Psoas muscle (tissue), 8 donors: Measurements from ENCODE around the gene TRIAP1. TPM values are rescaled to one million over a fixed set of nuclear protein-coding genes. Genes with fewer than 3 reads are reported as not detected.
A peak's percentile ranks its signal among the peaks of the same experiment; 100 is the strongest.

ENCODE experiments used
- ATAC-seq, 4 donors: fragments of 200-7000 bp; cut with Tn5 transposase; one replicate each; pipeline ENCODE4 v1.9.1; 2020; ENCODE audit warnings: moderate library complexity in 3 of 4, mild to moderate bottlenecking in 2 of 4
- DNase-seq, 2 donors: peaks; one replicate each; pipeline ENCODE4 v3.0.0-alpha.2; 2020
- H3K27ac ChIP-seq: fragments of 200-600 bp; one replicate; pipeline ENCODE4 v1.8.0; 2022
- H3K27me3 ChIP-seq, 3 donors: fragments of 200-600 bp in 1 of 3; one replicate each; pipeline versions ENCODE4 v1.6.1 to v1.8.0; 2013 to 2022; ENCODE audit warnings: low read length in 2 of 3, mild to moderate bottlenecking in 2 of 3, moderate library complexity in 1 of 3; ENCODE audit not compliant: insufficient read depth in 3 of 3
- H3K36me3 ChIP-seq, 2 donors: fragments of 200-600 bp in 1 of 2; one replicate each; pipeline versions ENCODE4 v1.6.1 to v1.8.0; 2013 to 2022; ENCODE audit warnings: low read depth in 1 of 2, mild to moderate bottlenecking in 1 of 2, moderate library complexity in 1 of 2; ENCODE audit not compliant: insufficient read depth in 1 of 2
- H3K4me1 ChIP-seq: fragments of 200-600 bp; one replicate; pipeline ENCODE4 v1.8.0; 2022
- H3K4me3 ChIP-seq: fragments of 200-600 bp; one replicate; pipeline ENCODE4 v1.8.0; 2022; ENCODE audit warnings: mild to moderate bottlenecking
- H3K9me3 ChIP-seq: fragments of 200-600 bp; one replicate; pipeline ENCODE4 v1.8.0; 2022
- CTCF ChIP-seq: fragments of 200-600 bp; IDR thresholded peaks from one replicate; pipeline ENCODE4 v1.8.0; 2022; ENCODE audit warnings: antibody characterized with exemption
- WGBS, 3 donors: extraction: QIAGEN DNeasy Blood & Tissue Kit; methylation state at CpG; one replicate each; pipeline versions ENCODE4 v1.1.6 to v1.1.7; 2013; 5-methylcytosine and 5-hydroxymethylcytosine counted together
- intact Hi-C, 2 donors: fragments of 100-400 bp; cut with DNase I; formaldehyde crosslinking; loops; one replicate each; pipeline versions ENCODE4 v1.11.0 to v1.14.2; 2022
- polyA plus RNA-seq, 3 donors: library from polyadenylated mRNA; stranded (reverse); fragments of 200-250 nt; gene quantifications; one replicate each; pipeline ENCODE4 v1.2.3, GENCODE V29; 2013
- total RNA-seq, 4 donors: library from RNA; stranded (reverse); fragmentation: NEBNext Ultra II Directional in 2 of 4; extraction: Animal tissue kit (Norgen Biotek cat#: 25700) in 2 of 4; gene quantifications; one replicate each; pipeline versions ENCODE4 v1.2.1 to v1.2.4, GENCODE V29; 2021 to 2023
- donor health status: healthy with polysubstance abuse.
- donor health status: DM: no; HTN: no; CAD: no; lungs with moderate emphysema.
- donor health status: Bipolar disorder and iron deficiency.
- donor health status: healthy.
- donor health status: DM: yes; HTN: yes; CAD: no.
- donor health status: DM: no; HTN: no; CAD: no.
- donor health status: DM: no; HTN: no; CAD: no.
- donor health status: DM: yes; HTN: yes; CAD: no.

TRIAP1 gene
- total and polyA plus RNA-seq, 7 donors = 24.4 to 111 (median 37.3) TPM

DNA sequence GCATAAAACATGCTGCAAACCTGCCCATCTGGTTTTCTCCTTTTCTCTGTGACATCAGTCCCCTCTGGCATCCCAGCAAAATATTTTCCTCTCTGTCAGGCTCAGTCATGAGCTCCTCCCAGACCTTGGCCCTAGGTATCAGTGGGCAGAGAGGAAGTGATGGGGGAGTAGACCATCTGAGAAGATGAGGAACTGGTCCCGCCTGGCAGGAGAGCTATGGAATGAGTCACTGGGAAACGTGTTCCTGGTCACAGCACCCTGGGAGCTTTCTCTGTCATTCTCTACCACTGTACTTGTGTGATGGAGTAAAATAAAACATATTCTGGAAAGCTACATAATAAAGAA, 28.4 kb upstream of the TRIAP1 start:
- ATAC-seq (no peak), DNase-seq (no peak)
- 31 to 44% (median 33%) methylated on average over 2 of the region's 2 CpGs for WGBS, 3 donors
- no peak for TF ChIP-seq CTCF
- H3K27me3 ChIP-seq = no peaks in the 10 kb centered on the region
- intact Hi-C loops = no loop called here
- H3K36me3 ChIP-seq = no peaks in the 10 kb centered on the region
- no peaks in the 10 kb centered on the region for H3K9me3 ChIP-seq
- peaks cover 7% of the 10 kb centered on the region for H3K4me1 ChIP-seq
- no peak overlapping the region for H3K4me3 ChIP-seq
- H3K27ac ChIP-seq = no peak overlapping the region

GRCh38 chr12:120473807-120474615, 27.8 kb upstream of the TRIAP1 start:
- intact Hi-C loops = no loop called here
- WGBS, 3 donors = 75 to 83% (median 75%) methylated on average over 6 of the region's 6 CpGs

DNA sequence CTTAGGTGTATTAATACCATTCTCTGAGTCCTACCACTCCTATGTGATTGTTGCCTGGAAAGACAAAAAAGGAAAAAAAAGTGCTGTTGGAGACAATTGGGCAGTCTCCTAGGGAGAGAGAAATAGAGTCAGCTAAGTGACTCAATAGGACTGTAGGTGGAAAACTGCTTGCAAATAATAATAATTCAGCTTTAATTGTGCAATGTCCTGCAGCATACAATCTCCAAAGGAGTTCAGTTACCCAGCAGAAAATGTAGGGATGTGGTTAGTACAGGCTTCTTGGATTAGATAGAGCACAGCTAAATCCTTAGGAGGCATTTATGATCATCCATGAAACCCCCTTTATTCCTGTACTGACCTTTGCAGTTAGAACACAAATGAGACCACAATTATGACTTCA, 26.3 kb upstream of the TRIAP1 start:
- no peak for ATAC-seq
- H3K9me3 ChIP-seq = no peaks in the 10 kb centered on the region

More at GRCh38 chr12:120473807-120474615, 27.8 kb upstream of the TRIAP1 start:
- ATAC-seq (no peak), DNase-seq (no peak)
- H3K4me1 ChIP-seq = peaks cover 7% of the 10 kb centered on the region
- no peak for TF ChIP-seq CTCF
- no peaks in the 10 kb centered on the region for H3K9me3 ChIP-seq
- H3K36me3 ChIP-seq = no peaks in the 10 kb centered on the region
- no peak overlapping the region for H3K27ac ChIP-seq
- no peaks in the 10 kb centered on the region for H3K27me3 ChIP-seq
- H3K4me3 ChIP-seq = no peak overlapping the region

GRCh38 chr12:120470150-120470784, 24.1 kb upstream of the TRIAP1 start:
- intact Hi-C loops = no loop called here
- no peaks in the 10 kb centered on the region for H3K27me3 ChIP-seq
- peaks cover 20% of the 10 kb centered on the region for H3K4me1 ChIP-seq
- DNase-seq = no peak
- no peaks in the 10 kb centered on the region for H3K9me3 ChIP-seq
- WGBS, 3 donors = 64 to 70% (median 65%) methylated on average over 26 of the region's 26 CpGs
- no peak for ATAC-seq
- H3K36me3 ChIP-seq = peaks cover 9 to 22% of the 10 kb centered on the region in 2 donors
- H3K4me3 ChIP-seq = peak overlapping the region; percentile 97
- H3K27ac ChIP-seq = peak overlapping the region; percentile 93
- TF ChIP-seq CTCF = no peak

More for the DNA sequence above, 26.3 kb upstream of the TRIAP1 start:
- H3K36me3 ChIP-seq = peaks cover 0 to under 1% of the 10 kb centered on the region in 2 donors
- no peak for DNase-seq
- intact Hi-C loops = no loop called here
- no peak for TF ChIP-seq CTCF
- no peak overlapping the region for H3K27ac ChIP-seq
- no peak overlapping the region for H3K4me3 ChIP-seq
- no peaks in the 10 kb centered on the region for H3K27me3 ChIP-seq
- peaks cover 10% of the 10 kb centered on the region for H3K4me1 ChIP-seq
